Liver (tissue), 9 donors: ENCODE measurements around the gene CDK1. TPM values are rescaled to one million over a fixed set of nuclear protein-coding genes. Genes with fewer than 3 reads are reported as not detected.

ENCODE experiments used
- DNase-seq: peaks from one replicate; pipeline ENCODE4 v3.0.0-alpha.2; 2017; ENCODE audit warnings: low spot score
- H3K27ac ChIP-seq, 2 donors: one replicate each; pipeline ENCODE4 v1.7.0; 2013; ENCODE audit warnings: inconsistent platforms in 2 of 2, low read length in 2 of 2, control low read depth in 1 of 2, low read depth in 1 of 2, mild to moderate bottlenecking in 1 of 2
- H3K27me3 ChIP-seq, 4 donors: one replicate each; pipeline versions ENCODE4 v1.6.1 to v1.7.0; 2013; ENCODE audit warnings: low read length in 3 of 4, inconsistent platforms in 1 of 4, mild to moderate bottlenecking in 1 of 4, moderate library complexity in 1 of 4; ENCODE audit not compliant: control insufficient read depth in 4 of 4, insufficient read depth in 4 of 4
- H3K36me3 ChIP-seq, 4 donors: one replicate each; pipeline versions ENCODE4 v1.6.1 to v1.7.0; 2013; ENCODE audit warnings: low read length in 3 of 4, mild to moderate bottlenecking in 3 of 4, low read depth in 1 of 4, moderate library complexity in 1 of 4; ENCODE audit not compliant: control insufficient read depth in 4 of 4, insufficient read depth in 3 of 4
- H3K4me1 ChIP-seq, 4 donors: one replicate each; pipeline versions ENCODE4 v1.6.1 to v1.7.0; 2013; ENCODE audit warnings: low read length in 3 of 4, mild to moderate bottlenecking in 3 of 4, moderate library complexity in 1 of 4; ENCODE audit not compliant: control insufficient read depth in 4 of 4, insufficient read depth in 4 of 4
- H3K4me3 ChIP-seq, 3 donors: one replicate each; pipeline versions ENCODE4 v1.6.1 to v1.7.0; 2013; ENCODE audit warnings: low read length in 3 of 3, control low read depth in 1 of 3, low read depth in 1 of 3, mild to moderate bottlenecking in 1 of 3
- H3K9ac ChIP-seq, 2 donors: one replicate each; pipeline ENCODE4 v1.7.0; 2013; ENCODE audit warnings: low read length in 2 of 2, mild to moderate bottlenecking in 2 of 2, moderate library complexity in 2 of 2, control low read depth in 1 of 2, low read depth in 1 of 2
- H3K9me3 ChIP-seq, 4 donors: one replicate each; pipeline versions ENCODE4 v1.6.1 to v1.7.0; 2013; ENCODE audit warnings: low read length in 3 of 4; ENCODE audit not compliant: control insufficient read depth in 4 of 4
- EGR1 ChIP-seq, 2 donors: IDR thresholded peaks; 2 replicates each; pipeline ENCODE4 v1.6.1; 2016 to 2018; ENCODE audit warnings: antibody characterized with exemption in 2 of 2, low read depth in 2 of 2
- FOXA1 ChIP-seq: IDR thresholded peaks from 2 replicates; pipeline ENCODE4 v1.6.1; 2016; ENCODE audit warnings: antibody characterized with exemption
- FOXA2 ChIP-seq: IDR thresholded peaks from 2 replicates; pipeline ENCODE4 v1.6.1; 2016; ENCODE audit warnings: antibody characterized with exemption
- GABPA ChIP-seq, 2 donors: IDR thresholded peaks in 1 of 2; conservative IDR thresholded peaks in 1 of 2; 2 replicates each; pipeline ENCODE4 v1.6.1; 2016; ENCODE audit warnings: antibody characterized with exemption in 2 of 2, mild to moderate bottlenecking in 1 of 2, moderate library complexity in 1 of 2
- HNF4A ChIP-seq, 2 donors: conservative IDR thresholded peaks; 2 replicates each; pipeline ENCODE4 v1.6.1; 2016; ENCODE audit warnings: antibody characterized with exemption in 2 of 2, mild to moderate bottlenecking in 2 of 2
- HNF4G ChIP-seq: IDR thresholded peaks from 2 replicates; pipeline ENCODE4 v1.6.1; 2016; ENCODE audit warnings: antibody characterized with exemption
- JUND ChIP-seq, 2 donors: IDR thresholded peaks; 2 replicates each; pipeline ENCODE4 v1.6.1; 2016; ENCODE audit warnings: antibody characterized with exemption in 2 of 2
- NR2F2 ChIP-seq: IDR thresholded peaks from 2 replicates; pipeline ENCODE4 v1.6.1; 2016; ENCODE audit warnings: antibody characterized with exemption
- RAD21 ChIP-seq, 2 donors: IDR thresholded peaks; 2 replicates each; pipeline ENCODE4 v1.6.1; 2016; ENCODE audit warnings: antibody characterized with exemption in 2 of 2, mild to moderate bottlenecking in 2 of 2
- RXRA ChIP-seq, 2 donors: IDR thresholded peaks; 2 replicates each; pipeline ENCODE4 v1.6.1; 2017 to 2018; ENCODE audit warnings: antibody characterized with exemption in 2 of 2, mild to moderate bottlenecking in 1 of 2
- SP1 ChIP-seq: IDR thresholded peaks from 2 replicates; pipeline ENCODE4 v1.6.1; 2018; ENCODE audit warnings: antibody characterized with exemption, mild to moderate bottlenecking
- TAF1 ChIP-seq: conservative IDR thresholded peaks from 2 replicates; pipeline ENCODE4 v1.6.1; 2016; ENCODE audit warnings: antibody characterized with exemption, mild to moderate bottlenecking
- YY1 ChIP-seq: IDR thresholded peaks from 2 replicates; pipeline ENCODE4 v1.6.1; 2016; ENCODE audit warnings: antibody characterized with exemption, mild to moderate bottlenecking
- ZBTB33 ChIP-seq: IDR thresholded peaks from 2 replicates; pipeline ENCODE4 v1.6.1; 2016; ENCODE audit warnings: antibody characterized with exemption
- WGBS: extraction: QIAGEN DNeasy Blood & Tissue Kit; methylation state at CpG from one replicate; pipeline ENCODE4 v1.1.7; 2013; 5-methylcytosine and 5-hydroxymethylcytosine counted together
- polyA plus RNA-seq, 2 donors: library from polyadenylated mRNA; stranded (reverse) in 1 of 2; unstranded in 1 of 2; fragments of 200-250 nt in 1 of 2; fragments of >200 nt in 1 of 2; fragmentation: Nextera tagmentation in 1 of 2; extraction: Ambion mirVana in 1 of 2; gene quantifications; one replicate each; pipeline versions ENCODE4 v1.2.1 to v1.2.3, GENCODE V29; 2013 to 2015
- total RNA-seq, 2 donors: library from RNA; depleted of rRNA; stranded (reverse); fragments of >200 nt; gene quantifications; one replicate each; pipeline ENCODE4 v1.2.3, GENCODE V29; 2014
- TF ChIP-seq, protein P1 (sequence below): IDR thresholded peaks from 2 replicates; pipeline ENCODE4 v1.6.1; 2016; ENCODE audit warnings: antibody characterized with exemption
- TF ChIP-seq, protein P2 (sequence below): IDR thresholded peaks from 2 replicates; pipeline ENCODE4 v1.6.1; 2016; ENCODE audit warnings: antibody characterized with exemption
- TF ChIP-seq, protein P3 (sequence below): IDR thresholded peaks from 2 replicates; pipeline ENCODE4 v1.6.1; 2016; ENCODE audit warnings: antibody characterized with exemption, mild to moderate bottlenecking
- TF ChIP-seq, protein P4 (sequence below): fragments of 150-350 bp; IDR thresholded peaks from 2 replicates; pipeline ENCODE4 v1.5.1; 2017; ENCODE audit warnings: improper control_type of control experiment, low read depth, low read length; ENCODE audit not compliant: missing input control
- donor health status: healthy.
- donor health status: healthy.
- donor health status: healthy.
- donor health status: healthy.
- donor health status: healthy.

Gene CDK1
- 10 to 100 TPM in 1 of 2 donors, under 1 TPM in 1; 0.08 to 73.5 TPM for total RNA-seq
- 1 to 10 TPM; 1.2 to 4.1 TPM for polyA plus RNA-seq

- H3K27me3 ChIP-seq: no peaks in the 10 kb centered on the region
- no peaks in the 10 kb centered on the region for H3K36me3 ChIP-seq
- no peak within 1 kb of the TSS for H3K27ac ChIP-seq
- no peaks in the 10 kb centered on the region for H3K9me3 ChIP-seq
- peak; percentile 95 for DNase-seq
- WGBS: under 1% methylated on average over 58 of the region's 58 CpGs
- H3K9ac ChIP-seq: peak within 1 kb of the TSS in 1 of 2 donors; percentile 74
- H3K4me3 ChIP-seq: peak within 1 kb of the TSS; percentile 53 to 65 (median 60)
- TF ChIP-seq NR2F2 (peak; percentile 54), HNF4G (no peak), RAD21 (IDR thresholded peaks at IDR 0.05) (peak in 1 of 2 donors; percentile 43), ZBTB33 (peak; percentile 61), EGR1 (IDR thresholded peaks at IDR 0.05; ENCODE audit: low read depth in 2 of 2) (no peak), FOXA1 (no peak), JUND (IDR thresholded peaks at IDR 0.05) (peak in 1 of 2 donors; percentile 34), HNF4A (conservative IDR thresholded peaks at IDR 0.05) (peak; percentile 6 to 35), FOXA2 (no peak), GABPA (IDR thresholded peaks at IDR 0.05 in 1 of 2, conservative IDR thresholded peaks at IDR 0.05 in 1 of 2) (peak in 1 of 2 donors; percentile 51), SP1 (peak; percentile 75), YY1 (peak; percentile 76), RXRA (IDR thresholded peaks at IDR 0.05) (peak; percentile 24 to 33), TAF1 (peak; percentile 39)
- TF ChIP-seq, protein P1, sequence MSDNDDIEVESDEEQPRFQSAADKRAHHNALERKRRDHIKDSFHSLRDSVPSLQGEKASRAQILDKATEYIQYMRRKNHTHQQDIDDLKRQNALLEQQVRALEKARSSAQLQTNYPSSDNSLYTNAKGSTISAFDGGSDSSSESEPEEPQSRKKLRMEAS: peak; percentile 66
- TF ChIP-seq, protein P2, sequence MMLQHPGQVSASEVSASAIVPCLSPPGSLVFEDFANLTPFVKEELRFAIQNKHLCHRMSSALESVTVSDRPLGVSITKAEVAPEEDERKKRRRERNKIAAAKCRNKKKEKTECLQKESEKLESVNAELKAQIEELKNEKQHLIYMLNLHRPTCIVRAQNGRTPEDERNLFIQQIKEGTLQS: no peak
- TF ChIP-seq, protein P3, sequence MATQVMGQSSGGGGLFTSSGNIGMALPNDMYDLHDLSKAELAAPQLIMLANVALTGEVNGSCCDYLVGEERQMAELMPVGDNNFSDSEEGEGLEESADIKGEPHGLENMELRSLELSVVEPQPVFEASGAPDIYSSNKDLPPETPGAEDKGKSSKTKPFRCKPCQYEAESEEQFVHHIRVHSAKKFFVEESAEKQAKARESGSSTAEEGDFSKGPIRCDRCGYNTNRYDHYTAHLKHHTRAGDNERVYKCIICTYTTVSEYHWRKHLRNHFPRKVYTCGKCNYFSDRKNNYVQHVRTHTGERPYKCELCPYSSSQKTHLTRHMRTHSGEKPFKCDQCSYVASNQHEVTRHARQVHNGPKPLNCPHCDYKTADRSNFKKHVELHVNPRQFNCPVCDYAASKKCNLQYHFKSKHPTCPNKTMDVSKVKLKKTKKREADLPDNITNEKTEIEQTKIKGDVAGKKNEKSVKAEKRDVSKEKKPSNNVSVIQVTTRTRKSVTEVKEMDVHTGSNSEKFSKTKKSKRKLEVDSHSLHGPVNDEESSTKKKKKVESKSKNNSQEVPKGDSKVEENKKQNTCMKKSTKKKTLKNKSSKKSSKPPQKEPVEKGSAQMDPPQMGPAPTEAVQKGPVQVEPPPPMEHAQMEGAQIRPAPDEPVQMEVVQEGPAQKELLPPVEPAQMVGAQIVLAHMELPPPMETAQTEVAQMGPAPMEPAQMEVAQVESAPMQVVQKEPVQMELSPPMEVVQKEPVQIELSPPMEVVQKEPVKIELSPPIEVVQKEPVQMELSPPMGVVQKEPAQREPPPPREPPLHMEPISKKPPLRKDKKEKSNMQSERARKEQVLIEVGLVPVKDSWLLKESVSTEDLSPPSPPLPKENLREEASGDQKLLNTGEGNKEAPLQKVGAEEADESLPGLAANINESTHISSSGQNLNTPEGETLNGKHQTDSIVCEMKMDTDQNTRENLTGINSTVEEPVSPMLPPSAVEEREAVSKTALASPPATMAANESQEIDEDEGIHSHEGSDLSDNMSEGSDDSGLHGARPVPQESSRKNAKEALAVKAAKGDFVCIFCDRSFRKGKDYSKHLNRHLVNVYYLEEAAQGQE: peak; percentile 53
- TF ChIP-seq, protein P4, sequence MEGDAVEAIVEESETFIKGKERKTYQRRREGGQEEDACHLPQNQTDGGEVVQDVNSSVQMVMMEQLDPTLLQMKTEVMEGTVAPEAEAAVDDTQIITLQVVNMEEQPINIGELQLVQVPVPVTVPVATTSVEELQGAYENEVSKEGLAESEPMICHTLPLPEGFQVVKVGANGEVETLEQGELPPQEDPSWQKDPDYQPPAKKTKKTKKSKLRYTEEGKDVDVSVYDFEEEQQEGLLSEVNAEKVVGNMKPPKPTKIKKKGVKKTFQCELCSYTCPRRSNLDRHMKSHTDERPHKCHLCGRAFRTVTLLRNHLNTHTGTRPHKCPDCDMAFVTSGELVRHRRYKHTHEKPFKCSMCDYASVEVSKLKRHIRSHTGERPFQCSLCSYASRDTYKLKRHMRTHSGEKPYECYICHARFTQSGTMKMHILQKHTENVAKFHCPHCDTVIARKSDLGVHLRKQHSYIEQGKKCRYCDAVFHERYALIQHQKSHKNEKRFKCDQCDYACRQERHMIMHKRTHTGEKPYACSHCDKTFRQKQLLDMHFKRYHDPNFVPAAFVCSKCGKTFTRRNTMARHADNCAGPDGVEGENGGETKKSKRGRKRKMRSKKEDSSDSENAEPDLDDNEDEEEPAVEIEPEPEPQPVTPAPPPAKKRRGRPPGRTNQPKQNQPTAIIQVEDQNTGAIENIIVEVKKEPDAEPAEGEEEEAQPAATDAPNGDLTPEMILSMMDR: no peak
- H3K4me1 ChIP-seq: peaks cover 7 to 8% (median 7%) of the 10 kb centered on the region in 4 donors
Observed at GRCh38 chr10:60778214-60778970, at the start of gene CDK1. Gene CDK1, plus strand, starts transcription at chr10:60778478. Its CDS starts 1,688 bp downstream, at chr10:60780166.
